Stimulated activated CD8-positive, alpha-beta memory T cell treated with anti-CD3 and anti-CD28 coated beads, Interleukin-12 subunit alpha, Interleukin-12 subunit beta, amount 100 ng/mL, for 24 hours (primary cell): ENCODE results near the gene TMEM198.

Experiments
- DNase-seq: peaks from one replicate; pipeline ENCODE4 v3.0.0-alpha.2; 2020; ENCODE audit errors: extremely low read depth

TMEM198 gene

GRCh38 chr2:219543596-219544358, at the start of gene TMEM198, which contains the start of gene CHPF:
Gene TMEM198 (plus strand): TSS chr2:219544028. CDS start chr2:219544728, 700 bp downstream.
Gene CHPF (minus strand): TSS chr2:219543809. CDS start chr2:219543538, 271 bp downstream.
- DNase-seq, result peak; percentile 91

- DNase-seq, result no peak
Measured at GRCh38 chr2:219494952-219495530, 48.8 kb upstream of the TMEM198 start.

- DNase-seq, result peak; percentile 20
Measured at GRCh38 chr2:219495531-219496122, 48.2 kb upstream of the TMEM198 start.

- DNase-seq, result no peak
Measured at GRCh38 chr2:219496247-219496824, 47.5 kb upstream of the TMEM198 start.

GRCh38 chr2:219496825-219497494, 46.9 kb upstream of the TMEM198 start:
- no peak for DNase-seq

- no peak for DNase-seq
Measured at GRCh38 chr2:219497495-219498279, 46.1 kb upstream of the TMEM198 start.

- DNase-seq, result peak; percentile 74
Measured at GRCh38 chr2:219498280-219499057, 45.4 kb upstream of the TMEM198 start, which contains the start of gene GMPPA. Gene GMPPA (plus strand): TSS chr2:219498891. CDS start chr2:219499976, 1,085 bp downstream.

- no peak for DNase-seq
Measured at GRCh38 chr2:219499058-219499307, 44.8 kb upstream of the TMEM198 start.

GRCh38 chr2:219499555-219499954, 44.3 kb upstream of the TMEM198 start:
- DNase-seq, result no peak

GRCh38 chr2:219500135-219500534, 43.7 kb upstream of the TMEM198 start:
- no peak for DNase-seq

- no peak for DNase-seq
Measured at GRCh38 chr2:219501849-219502248, 42.0 kb upstream of the TMEM198 start.

GRCh38 chr2:219502618-219503017, 41.2 kb upstream of the TMEM198 start:
- no peak for DNase-seq

- DNase-seq, result no peak
Measured at GRCh38 chr2:219505585-219505984, 38.2 kb upstream of the TMEM198 start.

GRCh38 chr2:219506153-219506801, 37.6 kb upstream of the TMEM198 start:
- no peak for DNase-seq

GRCh38 chr2:219506802-219507526, 36.9 kb upstream of the TMEM198 start:
- no peak for DNase-seq

GRCh38 chr2:219507581-219508443, 36.0 kb upstream of the TMEM198 start:
- DNase-seq, result no peak

- DNase-seq, result no peak
Measured at GRCh38 chr2:219508444-219508734, 35.4 kb upstream of the TMEM198 start.

GRCh38 chr2:219508971-219509779, 34.7 kb upstream of the TMEM198 start:
- no peak for DNase-seq
